K562 (cell line): Measurements from ENCODE around the gene DNAJC25. TPM values are rescaled to one million over a fixed set of nuclear protein-coding genes. Genes with fewer than 3 reads are reported as not detected.

Experiments used
- CREB1 ChIP-seq, 2 experiments: sonication (generic) in 1 of 2; formaldehyde crosslinking in 1 of 2; IDR thresholded peaks; 2 replicates each; pipeline versions ENCODE4 v1.6.1 to v1.8.0; 2012 to 2022; ENCODE audit warnings: inconsistent platforms in 1 of 2, mild to moderate bottlenecking in 1 of 2, missing genetic modification reagents in 1 of 2, moderate library complexity in 1 of 2
- CTBP1 ChIP-seq: fragments of 450-650 bp; IDR thresholded peaks from 2 replicates; pipeline ENCODE4 v1.6.1; 2016; ENCODE audit warnings: borderline replicate concordance
- JUND ChIP-seq, 2 experiments: IDR thresholded peaks; 2 replicates in 1 of 2; 3 replicates in 1 of 2; pipeline ENCODE4 v1.6.1; 2011; ENCODE audit warnings: borderline replicate concordance in 2 of 2, low read depth in 2 of 2, low read length in 2 of 2, improper control_type of control experiment in 1 of 2, missing biosample characterization in 1 of 2, missing genetic modification characterization in 1 of 2, missing genetic modification reagents in 1 of 2
- RHOXF2B ChIP-seq: fragments of 250-450 bp; sonication (Bioruptor Pico); conservative IDR thresholded peaks from 2 replicates; pipeline ENCODE4 v1.5.1; 2021
- SLC30A9 ChIP-seq: fragments of 250-450 bp; sonication (Bioruptor Pico); IDR thresholded peaks from 2 replicates; pipeline ENCODE4 v1.8.0; 2022; ENCODE audit warnings: mild to moderate bottlenecking, moderate library complexity
- SMARCE1 ChIP-seq: fragments of 450-650 bp; IDR thresholded peaks from 2 replicates; pipeline ENCODE4 v1.7.1; 2016; ENCODE audit warnings: mild to moderate bottlenecking
- TGIF2 ChIP-seq: sonication (generic); formaldehyde crosslinking; IDR thresholded peaks from 2 replicates; pipeline ENCODE4 v1.8.1; 2022; ENCODE audit warnings: mild to moderate bottlenecking, missing genetic modification reagents, moderate library complexity
- TOE1 ChIP-seq, 2 experiments: fragments of 450-650 bp in 1 of 2; sonication (generic) in 1 of 2; formaldehyde crosslinking in 1 of 2; IDR thresholded peaks; 2 replicates each; pipeline versions ENCODE4 v1.7.1 to v1.8.0; 2016 to 2022; ENCODE audit warnings: borderline replicate concordance in 2 of 2, mild to moderate bottlenecking in 2 of 2, antibody characterized with exemption in 1 of 2, inconsistent platforms in 1 of 2, low read depth in 1 of 2, missing genetic modification reagents in 1 of 2, moderate library complexity in 1 of 2
- ZFP1 ChIP-seq: fragments of 450-650 bp; formaldehyde crosslinking; IDR thresholded peaks from 2 replicates; pipeline ENCODE4 v1.4.0; 2020; ENCODE audit warnings: mild to moderate bottlenecking, mixed read lengths
- ZNF707 ChIP-seq: fragments of 250-450 bp; sonication (Bioruptor Pico); conservative IDR thresholded peaks from 2 replicates; pipeline ENCODE4 v1.8.0; 2022; ENCODE audit warnings: inconsistent platforms, mild to moderate bottlenecking, moderate library complexity
- ZNF764 ChIP-seq: fragments of 250-450 bp; sonication (Bioruptor Pico); IDR thresholded peaks from 2 replicates; pipeline ENCODE4 v1.4.0; 2020; ENCODE audit warnings: low read depth, mild to moderate bottlenecking, moderate library complexity
- polyA plus RNA-seq, 8 experiments: library from polyadenylated mRNA; depleted of rRNA in 4 of 8; stranded (reverse) in 5 of 8; unstranded in 3 of 8; fragments of >200 nt; fragmentation: Nextera tagmentation in 2 of 8; fragmentation: Illumina TruSeq in 1 of 8; extraction: Ambion mirVana in 2 of 8; extraction: Trizol in 1 of 8; gene quantifications; 2 replicates each; pipeline versions ENCODE4 v1.2.1 to v1.2.3, GENCODE V29; 2011 to 2014; ENCODE audit warnings: inconsistent platforms in 1 of 8, missing spikeins in 1 of 8
- total RNA-seq, 7 experiments: library from RNA; depleted of rRNA in 6 of 7; stranded (reverse); fragments of >200 nt in 6 of 7; fragmentation: Illumina TruSeq in 2 of 7; extraction: Trizol in 2 of 7; gene quantifications; 2 replicates each; pipeline versions ENCODE4 v1.2.1 to v1.2.3, GENCODE V29; 2011 to 2021; ENCODE audit warnings: low replicate concordance in 1 of 7
- TF ChIP-seq, protein P1 (sequence below): sonication (generic); IDR thresholded peaks from 2 replicates; pipeline ENCODE4 v1.6.1; 2016
- TF ChIP-seq, protein P2 (sequence below): fragments of 250-450 bp; sonication (Bioruptor Pico); IDR thresholded peaks from 2 replicates; pipeline ENCODE4 v1.5.0; 2020; ENCODE audit warnings: mild to moderate bottlenecking, borderline replicate concordance
- TF ChIP-seq, protein P3 (sequence below): sonication (generic); formaldehyde crosslinking; IDR thresholded peaks from 2 replicates; pipeline ENCODE4 v1.8.1; 2023; ENCODE audit warnings: mild to moderate bottlenecking, missing genetic modification reagents
- TF ChIP-seq, protein P4 (sequence below): fragments of 250-450 bp; sonication (Bioruptor Pico); IDR thresholded peaks from 2 replicates; pipeline ENCODE4 v1.4.0; 2020; ENCODE audit warnings: mild to moderate bottlenecking, moderate library complexity
- TF ChIP-seq, protein P5 (sequence below): fragments of 450-650 bp; conservative IDR thresholded peaks from 2 replicates; pipeline ENCODE4 v1.6.1; 2016; ENCODE audit warnings: missing genetic modification characterization, low read depth, mild to moderate bottlenecking, missing compliant biosample characterization, moderate library complexity

Gene DNAJC25
- total and polyA plus RNA-seq, 9 of the 15 experiments (the other 6 are each of a cell fraction or from before 2014, with no cell fraction given): 3.7 to 11.2 (median 7.1) TPM

DNA sequence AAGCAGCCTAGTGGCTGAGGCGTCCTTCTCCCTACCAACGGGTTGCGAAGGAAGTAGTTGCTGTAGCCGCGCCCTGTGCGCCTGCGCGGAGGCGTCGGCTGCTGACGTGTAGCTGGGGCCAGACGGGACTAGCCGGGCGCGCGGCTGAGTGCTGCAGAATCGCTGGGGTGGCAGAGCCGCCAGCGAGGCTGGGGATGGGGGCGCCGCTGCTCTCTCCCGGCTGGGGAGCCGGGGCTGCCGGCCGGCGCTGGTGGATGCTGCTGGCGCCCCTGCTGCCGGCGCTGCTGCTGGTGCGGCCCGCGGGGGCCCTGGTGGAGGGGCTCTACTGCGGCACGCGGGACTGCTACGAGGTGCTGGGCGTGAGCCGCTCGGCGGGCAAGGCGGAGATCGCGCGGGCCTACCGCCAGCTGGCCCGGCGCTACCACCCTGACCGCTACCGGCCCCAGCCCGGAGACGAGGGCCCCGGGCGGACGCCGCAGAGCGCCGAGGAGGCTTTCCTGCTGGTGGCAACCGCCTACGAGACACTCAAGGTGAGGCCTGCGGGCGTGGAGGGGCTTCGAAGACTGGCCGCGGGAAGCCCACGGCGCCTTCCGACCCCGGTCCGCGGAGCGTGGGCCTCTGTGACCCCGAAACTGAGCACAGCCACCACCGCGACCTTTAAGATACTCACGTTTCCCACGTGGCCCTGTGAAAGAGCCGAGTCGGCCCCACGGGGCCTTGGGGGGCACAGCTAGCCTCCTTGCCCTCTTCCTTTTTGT is at the start of gene DNAJC25 (continued):
- TF ChIP-seq TOE1 (IDR thresholded peaks at IDR 0.05; ENCODE audit: borderline replicate concordance) (no peak), TOE1 (CRISPR knock-in tag; IDR thresholded peaks at IDR 0.05; ENCODE audit: borderline replicate concordance, low read depth) (no peak), CTBP1 (peak; percentile 33; the same call in 1 of the 2 replicates), ZNF764 (CRISPR knock-in tag) (no peak), SLC30A9 (CRISPR knock-in tag) (no peak), JUND (IDR thresholded peaks at IDR 0.05; ENCODE audit: borderline replicate concordance, low read depth, low read length) (no peak), JUND (tag; IDR thresholded peaks at IDR 0.05; ENCODE audit: borderline replicate concordance, low read depth, low read length) (no peak; the same call in 2 of the 3 replicates), CREB1 (IDR thresholded peaks at IDR 0.05) (peak; percentile 93), CREB1 (CRISPR knock-in tag; IDR thresholded peaks at IDR 0.05) (peak; percentile 89), TGIF2 (CRISPR knock-in tag) (peak; percentile 74; the same call in 1 of the 2 replicates), SMARCE1 (no peak), ZNF707 (no peak), RHOXF2B (CRISPR knock-in tag) (no peak), ZFP1 (CRISPR knock-in tag) (no peak)
- TF ChIP-seq, protein P1, sequence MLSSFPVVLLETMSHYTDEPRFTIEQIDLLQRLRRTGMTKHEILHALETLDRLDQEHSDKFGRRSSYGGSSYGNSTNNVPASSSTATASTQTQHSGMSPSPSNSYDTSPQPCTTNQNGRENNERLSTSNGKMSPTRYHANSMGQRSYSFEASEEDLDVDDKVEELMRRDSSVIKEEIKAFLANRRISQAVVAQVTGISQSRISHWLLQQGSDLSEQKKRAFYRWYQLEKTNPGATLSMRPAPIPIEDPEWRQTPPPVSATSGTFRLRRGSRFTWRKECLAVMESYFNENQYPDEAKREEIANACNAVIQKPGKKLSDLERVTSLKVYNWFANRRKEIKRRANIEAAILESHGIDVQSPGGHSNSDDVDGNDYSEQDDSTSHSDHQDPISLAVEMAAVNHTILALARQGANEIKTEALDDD: no peak; the same call in 1 of the 2 replicates
- TF ChIP-seq, protein P2, sequence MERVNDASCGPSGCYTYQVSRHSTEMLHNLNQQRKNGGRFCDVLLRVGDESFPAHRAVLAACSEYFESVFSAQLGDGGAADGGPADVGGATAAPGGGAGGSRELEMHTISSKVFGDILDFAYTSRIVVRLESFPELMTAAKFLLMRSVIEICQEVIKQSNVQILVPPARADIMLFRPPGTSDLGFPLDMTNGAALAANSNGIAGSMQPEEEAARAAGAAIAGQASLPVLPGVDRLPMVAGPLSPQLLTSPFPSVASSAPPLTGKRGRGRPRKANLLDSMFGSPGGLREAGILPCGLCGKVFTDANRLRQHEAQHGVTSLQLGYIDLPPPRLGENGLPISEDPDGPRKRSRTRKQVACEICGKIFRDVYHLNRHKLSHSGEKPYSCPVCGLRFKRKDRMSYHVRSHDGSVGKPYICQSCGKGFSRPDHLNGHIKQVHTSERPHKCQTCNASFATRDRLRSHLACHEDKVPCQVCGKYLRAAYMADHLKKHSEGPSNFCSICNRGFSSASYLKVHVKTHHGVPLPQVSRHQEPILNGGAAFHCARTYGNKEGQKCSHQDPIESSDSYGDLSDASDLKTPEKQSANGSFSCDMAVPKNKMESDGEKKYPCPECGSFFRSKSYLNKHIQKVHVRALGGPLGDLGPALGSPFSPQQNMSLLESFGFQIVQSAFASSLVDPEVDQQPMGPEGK (CRISPR knock-in tag): no peak
- TF ChIP-seq, protein P3, sequence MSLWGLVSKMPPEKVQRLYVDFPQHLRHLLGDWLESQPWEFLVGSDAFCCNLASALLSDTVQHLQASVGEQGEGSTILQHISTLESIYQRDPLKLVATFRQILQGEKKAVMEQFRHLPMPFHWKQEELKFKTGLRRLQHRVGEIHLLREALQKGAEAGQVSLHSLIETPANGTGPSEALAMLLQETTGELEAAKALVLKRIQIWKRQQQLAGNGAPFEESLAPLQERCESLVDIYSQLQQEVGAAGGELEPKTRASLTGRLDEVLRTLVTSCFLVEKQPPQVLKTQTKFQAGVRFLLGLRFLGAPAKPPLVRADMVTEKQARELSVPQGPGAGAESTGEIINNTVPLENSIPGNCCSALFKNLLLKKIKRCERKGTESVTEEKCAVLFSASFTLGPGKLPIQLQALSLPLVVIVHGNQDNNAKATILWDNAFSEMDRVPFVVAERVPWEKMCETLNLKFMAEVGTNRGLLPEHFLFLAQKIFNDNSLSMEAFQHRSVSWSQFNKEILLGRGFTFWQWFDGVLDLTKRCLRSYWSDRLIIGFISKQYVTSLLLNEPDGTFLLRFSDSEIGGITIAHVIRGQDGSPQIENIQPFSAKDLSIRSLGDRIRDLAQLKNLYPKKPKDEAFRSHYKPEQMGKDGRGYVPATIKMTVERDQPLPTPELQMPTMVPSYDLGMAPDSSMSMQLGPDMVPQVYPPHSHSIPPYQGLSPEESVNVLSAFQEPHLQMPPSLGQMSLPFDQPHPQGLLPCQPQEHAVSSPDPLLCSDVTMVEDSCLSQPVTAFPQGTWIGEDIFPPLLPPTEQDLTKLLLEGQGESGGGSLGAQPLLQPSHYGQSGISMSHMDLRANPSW (CRISPR knock-in tag): no peak
- TF ChIP-seq, protein P4, sequence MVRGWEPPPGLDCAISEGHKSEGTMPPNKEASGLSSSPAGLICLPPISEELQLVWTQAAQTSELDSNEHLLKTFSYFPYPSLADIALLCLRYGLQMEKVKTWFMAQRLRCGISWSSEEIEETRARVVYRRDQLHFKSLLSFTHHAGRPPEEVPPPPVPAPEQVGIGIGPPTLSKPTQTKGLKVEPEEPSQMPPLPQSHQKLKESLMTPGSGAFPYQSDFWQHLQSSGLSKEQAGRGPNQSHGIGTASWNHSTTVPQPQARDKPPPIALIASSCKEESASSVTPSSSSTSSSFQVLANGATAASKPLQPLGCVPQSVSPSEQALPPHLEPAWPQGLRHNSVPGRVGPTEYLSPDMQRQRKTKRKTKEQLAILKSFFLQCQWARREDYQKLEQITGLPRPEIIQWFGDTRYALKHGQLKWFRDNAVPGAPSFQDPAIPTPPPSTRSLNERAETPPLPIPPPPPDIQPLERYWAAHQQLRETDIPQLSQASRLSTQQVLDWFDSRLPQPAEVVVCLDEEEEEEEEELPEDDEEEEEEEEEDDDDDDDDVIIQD: no peak
- TF ChIP-seq, protein P5, sequence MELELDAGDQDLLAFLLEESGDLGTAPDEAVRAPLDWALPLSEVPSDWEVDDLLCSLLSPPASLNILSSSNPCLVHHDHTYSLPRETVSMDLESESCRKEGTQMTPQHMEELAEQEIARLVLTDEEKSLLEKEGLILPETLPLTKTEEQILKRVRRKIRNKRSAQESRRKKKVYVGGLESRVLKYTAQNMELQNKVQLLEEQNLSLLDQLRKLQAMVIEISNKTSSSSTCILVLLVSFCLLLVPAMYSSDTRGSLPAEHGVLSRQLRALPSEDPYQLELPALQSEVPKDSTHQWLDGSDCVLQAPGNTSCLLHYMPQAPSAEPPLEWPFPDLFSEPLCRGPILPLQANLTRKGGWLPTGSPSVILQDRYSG (tag): no peak
